Stomach (tissue), 4 donors: Measurements from ENCODE around the gene GJB4.

Experiments used
- CTCF ChIP-seq, 7 experiments: fragments of 450-650 bp in 4 of 7; fragments of 200-600 bp in 3 of 7; sonication (generic) in 3 of 7; IDR thresholded peaks; one replicate each; pipeline ENCODE4 v1.5.1; 2016 to 2019; ENCODE audit warnings: antibody characterized with exemption in 7 of 7, control low read depth in 2 of 7, mild to moderate bottlenecking in 1 of 7
- EP300 ChIP-seq: sonication (generic); formaldehyde crosslinking; IDR thresholded peaks from one replicate; pipeline ENCODE4 v1.6.1; 2017; ENCODE audit warnings: antibody characterized with exemption
- POLR2A ChIP-seq, 4 donors: fragments of 450-650 bp; IDR thresholded peaks; one replicate each; pipeline ENCODE4 v1.6.1; 2016; ENCODE audit warnings: antibody characterized with exemption in 4 of 4, control low read depth in 2 of 4, mild to moderate bottlenecking in 1 of 4, moderate library complexity in 1 of 4
- POLR2AphosphoS5 ChIP-seq, 3 donors: sonication (generic); formaldehyde crosslinking; IDR thresholded peaks; one replicate each; pipeline ENCODE4 v1.6.1; 2016; ENCODE audit warnings: antibody characterized with exemption in 3 of 3

- TF ChIP-seq CTCF (IDR thresholded peaks at IDR 0.05) (no peak), POLR2AphosphoS5 (IDR thresholded peaks at IDR 0.05) (no peak), POLR2A (IDR thresholded peaks at IDR 0.05) (no peak), EP300 (no peak)
Observed at GRCh38 chr1:34743775-34744174, 15.8 kb upstream of the GJB4 start.
